GM04504 (cell line): ENCODE data around the gene SEPHS1.

Experiments used
- DNase-seq: peaks from one replicate; pipeline ENCODE4 v3.0.0-alpha.2; 2012; ENCODE audit warnings: low read depth

The SEPHS1 gene

GRCh38 chr10:13327534-13327933 lies 20.6 kb downstream of the SEPHS1 start:
- DNase-seq, result no peak

GRCh38 chr10:13322615-13323148 lies 25.4 kb downstream of the SEPHS1 start:
- DNase-seq, result no peak

GRCh38 chr10:13321576-13321975 lies 26.5 kb downstream of the SEPHS1 start:
- DNase-seq, result no peak

- no peak for DNase-seq
These were observed 28.9 kb downstream of the SEPHS1 start for GRCh38 chr10:13319166-13319565.

- DNase-seq, result no peak
These were observed 30.6 kb downstream of the SEPHS1 start for GRCh38 chr10:13317474-13317873.

GRCh38 chr10:13316635-13317311 lies 31.3 kb downstream of the SEPHS1 start:
- no peak for DNase-seq

- DNase-seq, result no peak
These were observed 32.7 kb downstream of the SEPHS1 start for GRCh38 chr10:13315361-13315760.

- DNase-seq, result no peak
These were observed 36.9 kb downstream of the SEPHS1 start for GRCh38 chr10:13311177-13311575.

GRCh38 chr10:13310518-13311176 lies 37.4 kb downstream of the SEPHS1 start:
- DNase-seq, result no peak

- DNase-seq, result no peak
These were observed 38.3 kb downstream of the SEPHS1 start for GRCh38 chr10:13309792-13310191.

- no peak for DNase-seq
These were observed 40.0 kb downstream of the SEPHS1 start for GRCh38 chr10:13308096-13308495.

GRCh38 chr10:13306103-13306502 lies 42.0 kb downstream of the SEPHS1 start:
- no peak for DNase-seq

- DNase-seq, result no peak
These were observed 45.1 kb downstream of the SEPHS1 start for GRCh38 chr10:13302821-13303555.

GRCh38 chr10:13299437-13300287 lies 48.4 kb downstream of the SEPHS1 start, which contains the start of gene PHYH:
Gene PHYH, minus strand, starts transcription at chr10:13300064. Its CDS starts 22 bp downstream, at chr10:13300042.
- DNase-seq, result peak; percentile 68

GRCh38 chr10:13298748-13299436 lies 49.2 kb downstream of the SEPHS1 start:
- no peak for DNase-seq

GRCh38 chr10:13296476-13296875 lies 51.6 kb downstream of the SEPHS1 start:
- no peak for DNase-seq

GRCh38 chr10:13294784-13295183 lies 53.3 kb downstream of the SEPHS1 start:
- no peak for DNase-seq

GRCh38 chr10:13291821-13292773 lies 56.0 kb downstream of the SEPHS1 start:
- DNase-seq, result no peak

- no peak for DNase-seq
These were observed 57.0 kb downstream of the SEPHS1 start for GRCh38 chr10:13291061-13291460.

- DNase-seq, result no peak
These were observed 64.0 kb downstream of the SEPHS1 start for GRCh38 chr10:13284050-13284449.
